ENCODE data around the gene PPIG. TPM values are rescaled to one million over a fixed set of nuclear protein-coding genes. Genes with fewer than 3 reads are reported as not detected.

PPIG gene
- total and polyA plus RNA-seq, 2 of the 4 experiments (the other 2 are of a cell fraction): 10.4 to 16.7 TPM

- H4K20me1 ChIP-seq (ENCODE audit: insufficient read depth, low read length): no peaks in the 10 kb centered on the region
- ChIA-PET CTCF (no interaction called here), POLR2A (ENCODE audit: unreplicated experiment) (no interaction called here)
- no peak for ATAC-seq (ENCODE audit: low read depth)
- no peak overlapping the region for H2BK5ac ChIP-seq (ENCODE audit: low read depth, low read length, poor library complexity, severe bottlenecking)
- no peaks in the 10 kb centered on the region for H3K79me1 ChIP-seq (ENCODE audit: low read depth in 1 of 2, low read length in 2 of 2)
- H2BK20ac ChIP-seq (ENCODE audit: low read depth, low read length): no peak overlapping the region
- no peak for DNase-seq
- no peak overlapping the region for H3K14ac ChIP-seq (replicated peaks; ENCODE audit: low read depth, low read length)
- H3K4ac ChIP-seq (ENCODE audit: low read depth, low read length): no peak overlapping the region
- no peak overlapping the region for H3K18ac ChIP-seq (ENCODE audit: low read depth, low read length)
- no peak overlapping the region for H2BK15ac ChIP-seq (ENCODE audit: low read depth, low read length)
- H3K9ac ChIP-seq (ENCODE audit: low read depth, low read length): no peak overlapping the region
- H4K91ac ChIP-seq (ENCODE audit: insufficient read depth, low read depth, low read length): no peak overlapping the region
- H3K4me3 ChIP-seq (ENCODE audit: insufficient read depth, low read depth, low read length): no peak overlapping the region
- no peak overlapping the region for H3K56ac ChIP-seq (ENCODE audit: extremely low read depth, insufficient read depth, low read length)
- intact Hi-C loops (cut with micrococcal nuclease) (no loop called here), in situ Hi-C loops (cut with MboI; ENCODE audit: low sequenced_read_pairs) (no loop called here), dilution Hi-C loops (cut with HindIII; ENCODE audit: low sequenced_read_pairs, unreplicated experiment) (no loop called here)
- no peak overlapping the region for H2AK9ac ChIP-seq (replicated peaks; ENCODE audit: low read depth, low read length, poor library complexity)
- no peaks in the 10 kb centered on the region; the same call in 1 of the 2 replicates for H3K27me3 ChIP-seq (ENCODE audit: control insufficient read depth, insufficient read depth, low read length)
- H2AFZ ChIP-seq (replicated peaks; ENCODE audit: low read length, poor library complexity): no peak overlapping the region
- no peak overlapping the region for H2BK120ac ChIP-seq (ENCODE audit: low read depth, low read length)
- no peak for TF ChIP-seq CEBPB (IDR thresholded peaks at IDR 0.05; ENCODE audit: low read depth, low read length)
- TF ChIP-seq USF2 (IDR thresholded peaks at IDR 0.05; ENCODE audit: low read depth, low read length): no peak
- no peak for TF ChIP-seq CHD1 (IDR thresholded peaks at IDR 0.05; ENCODE audit: low read depth, low read length)
- no peak for TF ChIP-seq MAZ (IDR thresholded peaks at IDR 0.05; ENCODE audit: borderline replicate concordance, low read depth, low read length)
- TF ChIP-seq ELK1 (IDR thresholded peaks at IDR 0.05; ENCODE audit: borderline replicate concordance, low read depth, low read length): no peak
- no peak for TF ChIP-seq RCOR1 (IDR thresholded peaks at IDR 0.05; ENCODE audit: insufficient replicate concordance, low read length)
- no peak for TF ChIP-seq RAD21 (IDR thresholded peaks at IDR 0.05; ENCODE audit: low read length)
- no peak for TF ChIP-seq FOS (IDR thresholded peaks at IDR 0.05; ENCODE audit: low read depth, low read length)
- no peak for TF ChIP-seq RFX5 (IDR thresholded peaks at IDR 0.05; ENCODE audit: low read depth, low read length)
- TF ChIP-seq BHLHE40 (IDR thresholded peaks at IDR 0.05; ENCODE audit: low read depth, low read length): no peak
- TF ChIP-seq MXI1 (IDR thresholded peaks at IDR 0.05; ENCODE audit: borderline replicate concordance, low read depth, low read length): no peak
- no peak for TF ChIP-seq SMC3 (IDR thresholded peaks at IDR 0.05; ENCODE audit: low read depth, low read length)
- TF ChIP-seq CTCF (conservative IDR thresholded peaks at IDR 0.05; ENCODE audit: low read depth, low read length): no peak
- no peak overlapping the region for H3K4me2 ChIP-seq (ENCODE audit: low read depth, low read length)
- no peak overlapping the region for H4K5ac ChIP-seq (ENCODE audit: low read depth, low read length)
- H3K9me1 ChIP-seq (ENCODE audit: insufficient read depth, low read length): no peaks in the 10 kb centered on the region
- no peaks in the 10 kb centered on the region for H3K4me1 ChIP-seq (ENCODE audit: control insufficient read depth, insufficient read depth, low read length)
- H2AK5ac ChIP-seq (ENCODE audit: low read depth, low read length): no peak overlapping the region
- no CpG with 5 or more reads among the region's 1 CpG for WGBS, 2 experiments (ENCODE audit: extremely low coverage in 2 of 2, insufficient read length in 1 of 2)
- H4K8ac ChIP-seq (ENCODE audit: low read depth in 2 of 2, low read length in 2 of 2): no peak overlapping the region
- no peak overlapping the region for H3K23ac ChIP-seq (ENCODE audit: low read depth, low read length)
- no peaks in the 10 kb centered on the region for H3K9me3 ChIP-seq (ENCODE audit: control insufficient read depth, insufficient read depth, low read length)
- no peak overlapping the region for H3K27ac ChIP-seq (ENCODE audit: insufficient read depth, low read length)
- no peaks in the 10 kb centered on the region for H3K36me3 ChIP-seq (ENCODE audit: control insufficient read depth, insufficient read depth, low read length)
- no TSS peak for BruUV-seq (replicated peaks)
These were observed 65.1 kb downstream of the PPIG start for GRCh38 chr2:169649278-169649677.
